ENCODE data around the gene KIAA1191.

KIAA1191 gene

GRCh38 chr5:176365351-176366231, 4.0 kb upstream of the KIAA1191 start, which contains the start of gene ARL10:
Gene ARL10 (plus strand): TSS chr5:176365487. CDS start chr5:176365564, 77 bp downstream.
- DNase-seq (ENCODE audit: low spot score), result no peak

GRCh38 chr5:176364765-176365350, 3.3 kb upstream of the KIAA1191 start:
- no peak for DNase-seq (ENCODE audit: low spot score)

- no peak for DNase-seq (ENCODE audit: low spot score)
Measured at GRCh38 chr5:176362233-176362490, 598 bp upstream of the KIAA1191 start.

GRCh38 chr5:176360894-176361436, 599 bp downstream of the KIAA1191 start:
- DNase-seq (ENCODE audit: low spot score), result no peak

GRCh38 chr5:176359658-176360057, 1.9 kb downstream of the KIAA1191 start:
- DNase-seq (ENCODE audit: low spot score), result no peak

- no peak for DNase-seq (ENCODE audit: low spot score)
Measured at GRCh38 chr5:176356179-176356566, 5.4 kb downstream of the KIAA1191 start.

GRCh38 chr5:176355400-176356178, 6.0 kb downstream of the KIAA1191 start:
- no peak for DNase-seq (ENCODE audit: low spot score)

- no peak for DNase-seq (ENCODE audit: low spot score)
Measured at GRCh38 chr5:176353533-176353932, 8.0 kb downstream of the KIAA1191 start.

GRCh38 chr5:176352116-176352878, 9.3 kb downstream of the KIAA1191 start:
- no peak for DNase-seq (ENCODE audit: low spot score)

- DNase-seq (ENCODE audit: low spot score), result no peak
Measured at GRCh38 chr5:176350416-176350815, 11.1 kb downstream of the KIAA1191 start.

- DNase-seq (ENCODE audit: low spot score), result no peak
Measured at GRCh38 chr5:176342766-176343458, 18.7 kb downstream of the KIAA1191 start.

GRCh38 chr5:176342158-176342483, 19.4 kb downstream of the KIAA1191 start:
- no peak for DNase-seq (ENCODE audit: low spot score)

- no peak for DNase-seq (ENCODE audit: low spot score)
Measured at GRCh38 chr5:176341325-176342157, 20.0 kb downstream of the KIAA1191 start.

- DNase-seq (ENCODE audit: low spot score), result no peak
Measured at GRCh38 chr5:176339304-176339703, 22.3 kb downstream of the KIAA1191 start.

GRCh38 chr5:176337913-176338312, 23.7 kb downstream of the KIAA1191 start:
- no peak for DNase-seq (ENCODE audit: low spot score)

- no peak for DNase-seq (ENCODE audit: low spot score)
Measured at GRCh38 chr5:176334031-176334770, 27.4 kb downstream of the KIAA1191 start.

- no peak for DNase-seq (ENCODE audit: low spot score)
Measured at GRCh38 chr5:176320577-176320976, 41.0 kb downstream of the KIAA1191 start.

- DNase-seq (ENCODE audit: low spot score), result no peak
Measured at GRCh38 chr5:176319827-176320554, 41.6 kb downstream of the KIAA1191 start.

Measured in HuH-7 (cell line).